Neuronal stem cell (in vitro differentiated cells): Measurements from ENCODE around the gene PDGFC.

ENCODE experiments used
- DNase-seq: peaks from one replicate; pipeline ENCODE4 v3.0.0-alpha.2; 2013; ENCODE audit warnings: low spot score
- H2AFZ ChIP-seq: one replicate; pipeline ENCODE4 v1.6.1; 2013; ENCODE audit warnings: mild to moderate bottlenecking, low read length, inconsistent platforms
- H2AK5ac ChIP-seq: 2 replicates; pipeline ENCODE4 v1.6.1; 2013; ENCODE audit warnings: low read depth, mild to moderate bottlenecking, inconsistent platforms, low read length, moderate library complexity, mixed read lengths
- H2BK120ac ChIP-seq: 2 replicates; pipeline ENCODE4 v1.6.1; 2013; ENCODE audit warnings: low read depth, mild to moderate bottlenecking, inconsistent platforms, low read length, moderate library complexity, mixed read lengths
- H2BK12ac ChIP-seq: one replicate; pipeline ENCODE4 v1.6.1; 2013; ENCODE audit warnings: low read length, inconsistent platforms
- H2BK15ac ChIP-seq: 2 replicates; pipeline ENCODE4 v1.6.1; 2013; ENCODE audit warnings: mild to moderate bottlenecking, low read length, inconsistent platforms, mixed read lengths
- H2BK5ac ChIP-seq: one replicate; pipeline ENCODE4 v1.6.1; 2013; ENCODE audit warnings: inconsistent platforms, mild to moderate bottlenecking, low read length, moderate library complexity
- H3K14ac ChIP-seq: one replicate; pipeline ENCODE4 v1.6.1; 2013; ENCODE audit warnings: low read length, inconsistent platforms
- H3K18ac ChIP-seq: 2 replicates; pipeline ENCODE4 v1.6.1; 2013; ENCODE audit warnings: low read length, inconsistent platforms
- H3K23ac ChIP-seq: 2 replicates; pipeline ENCODE4 v1.6.1; 2013; ENCODE audit warnings: low read depth, mild to moderate bottlenecking, mixed read lengths, low read length, inconsistent platforms; ENCODE audit not compliant: poor library complexity
- H3K27ac ChIP-seq: replicated peaks from 3 replicates; pipeline ENCODE4 v1.5.1; 2013; ENCODE audit warnings: low read length, inconsistent platforms
- H3K27me3 ChIP-seq, 3 experiments: 2 replicates each; pipeline ENCODE4 v1.6.1; 2013; ENCODE audit warnings: low read length in 3 of 3, mild to moderate bottlenecking in 2 of 3, inconsistent platforms in 1 of 3, low read depth in 1 of 3, mixed read lengths in 1 of 3, moderate library complexity in 1 of 3; ENCODE audit not compliant: control insufficient read depth in 3 of 3, insufficient read depth in 3 of 3
- H3K36me3 ChIP-seq, 2 donors: replicated peaks in 1 of 2; 2 replicates each; pipeline ENCODE4 v1.6.1; 2013; ENCODE audit warnings: low read length in 2 of 2; ENCODE audit not compliant: control insufficient read depth in 2 of 2, insufficient read depth in 2 of 2
- H3K4ac ChIP-seq: 2 replicates; pipeline ENCODE4 v1.6.1; 2013; ENCODE audit warnings: inconsistent platforms, mild to moderate bottlenecking, low read length, moderate library complexity
- H3K4me1 ChIP-seq, 2 donors: 1 replicate in 1 of 2; 2 replicates in 1 of 2; pipeline ENCODE4 v1.6.1; 2013; ENCODE audit warnings: low read length in 2 of 2, low read depth in 1 of 2; ENCODE audit not compliant: control insufficient read depth in 2 of 2, insufficient read depth in 1 of 2
- H3K4me2 ChIP-seq: one replicate; pipeline ENCODE4 v1.6.1; 2013; ENCODE audit warnings: mild to moderate bottlenecking, low read length, inconsistent platforms; ENCODE audit not compliant: insufficient read depth, poor library complexity, severe bottlenecking
- H3K4me3 ChIP-seq, 2 donors: 2 replicates each; pipeline ENCODE4 v1.5.1; 2013; ENCODE audit warnings: low read length in 2 of 2, mild to moderate bottlenecking in 2 of 2, inconsistent platforms in 1 of 2, moderate library complexity in 1 of 2
- H3K79me1 ChIP-seq: one replicate; pipeline ENCODE4 v1.6.1; 2013; ENCODE audit warnings: low read depth, mild to moderate bottlenecking, inconsistent platforms, low read length, moderate library complexity
- H3K9ac ChIP-seq: one replicate; pipeline ENCODE4 v1.6.1; 2013; ENCODE audit warnings: mild to moderate bottlenecking, low read depth, low read length, inconsistent platforms; ENCODE audit not compliant: poor library complexity
- H3K9me3 ChIP-seq, 2 donors: replicated peaks in 1 of 2; 2 replicates each; pipeline versions ENCODE3 to v1.6.1; 2013; ENCODE audit warnings: low read length in 2 of 2, mild to moderate bottlenecking in 2 of 2, inconsistent platforms in 1 of 2, low read depth in 1 of 2, mixed read lengths in 1 of 2, moderate library complexity in 1 of 2; ENCODE audit not compliant: control insufficient read depth in 2 of 2, insufficient read depth in 1 of 2
- H4K8ac ChIP-seq: one replicate; pipeline ENCODE4 v1.6.1; 2013; ENCODE audit warnings: low read depth, mild to moderate bottlenecking, inconsistent platforms, low read length, moderate library complexity
- H4K91ac ChIP-seq: one replicate; pipeline ENCODE4 v1.6.1; 2013; ENCODE audit warnings: low read length, low read depth, mild to moderate bottlenecking, inconsistent platforms; ENCODE audit not compliant: poor library complexity
- WGBS, 2 donors: extraction: QIAGEN DNeasy Blood & Tissue Kit; methylation state at CpG; one replicate each; pipeline ENCODE4 v1.1.7; 2013; ENCODE audit warnings: missing lambda C conversion rate in 2 of 2, mixed read lengths in 1 of 2; ENCODE audit not compliant: insufficient read length in 2 of 2, insufficient replicate concordance in 1 of 2; ENCODE audit errors: extremely low coverage in 2 of 2; 5-methylcytosine and 5-hydroxymethylcytosine counted together

The PDGFC gene

DNA sequence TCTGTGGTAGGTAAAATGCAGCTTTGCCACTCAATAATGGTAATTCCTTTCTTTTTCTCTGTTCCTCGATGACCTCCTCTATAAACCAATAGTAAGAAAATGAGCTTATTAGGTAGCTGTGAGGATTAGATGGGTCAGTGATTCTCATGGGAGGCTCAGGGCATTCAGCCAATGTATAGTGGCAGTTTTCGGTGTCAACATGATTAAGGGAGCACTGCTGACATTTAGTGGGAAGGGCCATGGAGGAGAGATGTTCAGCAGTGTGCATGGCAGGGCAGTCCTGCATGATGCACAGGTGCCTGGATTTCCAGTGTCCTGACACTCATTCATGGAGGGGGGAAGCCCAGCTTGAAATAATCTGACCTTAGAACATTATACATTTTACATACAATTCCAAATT lies 232.8 kb downstream of the PDGFC start:
- Histone ChIP-seq H3K4ac (no peak overlapping the region), H2BK120ac (no peak overlapping the region), H2AFZ (no peak overlapping the region), H3K27me3 (no peaks in the 10 kb centered on the region), H3K4me1 (no peaks in the 10 kb centered on the region), H2BK12ac (no peak overlapping the region), H3K36me3 (no peaks in the 10 kb centered on the region), H3K23ac (no peak overlapping the region), H4K91ac (no peak overlapping the region), H4K8ac (no peak overlapping the region), H2AK5ac (no peak overlapping the region), H3K9me3 (peaks cover 3% of the 10 kb centered on the region in 2 donors), H2BK5ac (no peak overlapping the region), H3K18ac (no peak overlapping the region), H3K79me1 (no peaks in the 10 kb centered on the region), H3K14ac (no peak overlapping the region), H3K4me3 (no peak overlapping the region), H3K9ac (no peak overlapping the region), H3K27ac (no peak overlapping the region), H3K4me2 (no peak overlapping the region), H2BK15ac (no peak overlapping the region)
- no peak for DNase-seq
- no CpG with 5 or more reads among the region's 2 CpGs for WGBS, 2 donors

- no peak for DNase-seq
- no peak overlapping the region for H3K4me3 ChIP-seq
- no peaks in the 10 kb centered on the region for H3K36me3 ChIP-seq
- H3K79me1 ChIP-seq: no peaks in the 10 kb centered on the region
- WGBS, 2 donors: no CpG with 5 or more reads among the region's 7 CpGs
- H4K8ac ChIP-seq: no peak overlapping the region
- H3K9ac ChIP-seq: no peak overlapping the region
- H4K91ac ChIP-seq: no peak overlapping the region
- no peaks in the 10 kb centered on the region for H3K4me1 ChIP-seq
- no peak overlapping the region for H2BK5ac ChIP-seq
- H3K18ac ChIP-seq: no peak overlapping the region
- H2AFZ ChIP-seq: no peak overlapping the region
- H2AK5ac ChIP-seq: no peak overlapping the region
- H3K4me2 ChIP-seq: no peak overlapping the region
- peaks cover 9 to 19% of the 10 kb centered on the region in 2 donors for H3K9me3 ChIP-seq
- H2BK120ac ChIP-seq: no peak overlapping the region
- H2BK15ac ChIP-seq: no peak overlapping the region
- H3K4ac ChIP-seq: no peak overlapping the region
- H3K23ac ChIP-seq: no peak overlapping the region
- H3K14ac ChIP-seq: no peak overlapping the region
- H3K27me3 ChIP-seq: no peaks in the 10 kb centered on the region
- H2BK12ac ChIP-seq: no peak overlapping the region
- no peak overlapping the region for H3K27ac ChIP-seq
Measured at GRCh38 chr4:156734965-156735895, 236.4 kb downstream of the PDGFC start.

DNA sequence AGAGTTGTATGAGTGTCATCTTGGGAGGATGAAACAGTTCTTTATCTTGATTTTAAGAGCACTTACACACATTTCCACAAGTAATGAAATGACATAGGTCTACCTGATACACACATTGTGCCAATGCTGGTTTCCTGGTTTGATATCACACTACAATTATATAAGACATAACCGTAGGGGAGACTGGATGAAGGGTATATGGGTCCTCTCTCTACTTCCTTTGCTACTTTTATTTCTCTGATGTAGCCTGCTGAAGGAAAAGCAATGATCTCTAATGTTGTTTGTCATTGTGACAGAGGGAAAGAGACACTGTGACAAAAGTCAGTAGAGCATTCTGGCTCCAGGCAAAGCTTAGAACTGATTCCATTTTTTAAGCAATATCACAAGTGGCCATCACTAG lies 238.0 kb downstream of the PDGFC start:
- Histone ChIP-seq H3K23ac (no peak overlapping the region), H2BK120ac (no peak overlapping the region), H2AK5ac (no peak overlapping the region), H3K4me3 (no peak overlapping the region), H4K8ac (no peak overlapping the region), H2BK12ac (no peak overlapping the region), H2AFZ (no peak overlapping the region), H4K91ac (no peak overlapping the region), H3K14ac (no peak overlapping the region), H2BK5ac (no peak overlapping the region), H3K4me2 (no peak overlapping the region), H3K9me3 (peaks cover 7 to 19% of the 10 kb centered on the region in 2 donors), H3K9ac (no peak overlapping the region), H3K36me3 (no peaks in the 10 kb centered on the region), H3K79me1 (no peaks in the 10 kb centered on the region), H3K18ac (no peak overlapping the region), H3K27ac (no peak overlapping the region), H3K27me3 (no peaks in the 10 kb centered on the region), H3K4ac (no peak overlapping the region), H2BK15ac (no peak overlapping the region), H3K4me1 (no peaks in the 10 kb centered on the region)
- DNase-seq: no peak
- WGBS, 2 donors: no CpG with 5 or more reads among the region's 1 CpG

DNA sequence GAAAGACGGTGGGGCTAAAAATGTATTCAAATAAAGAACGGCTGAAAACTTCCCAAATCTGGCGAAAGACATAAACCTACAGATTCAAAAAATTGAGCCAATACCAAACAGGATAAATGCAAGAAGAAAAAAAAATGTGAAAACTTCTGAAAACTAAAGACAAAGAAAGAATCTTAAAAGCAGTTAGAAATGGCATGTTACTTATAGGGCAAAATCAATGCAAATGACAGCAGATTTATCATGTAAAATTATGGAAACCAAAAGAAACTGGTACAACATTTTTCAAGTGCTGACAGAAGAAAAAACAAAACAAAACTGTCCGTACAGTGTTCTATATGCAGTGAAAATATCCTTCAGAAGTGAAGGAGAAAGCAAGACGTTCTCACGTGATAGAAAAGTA lies 239.0 kb downstream of the PDGFC start:
- no peak overlapping the region for H4K8ac ChIP-seq
- H3K23ac ChIP-seq: no peak overlapping the region
- H3K27me3 ChIP-seq: no peaks in the 10 kb centered on the region
- H2AFZ ChIP-seq: no peak overlapping the region
- no peak overlapping the region for H3K4me3 ChIP-seq
- H4K91ac ChIP-seq: no peak overlapping the region
- no peak overlapping the region for H3K9ac ChIP-seq
- no peak for DNase-seq
- no peak overlapping the region for H2BK12ac ChIP-seq
- H3K4me2 ChIP-seq: no peak overlapping the region
- H3K9me3 ChIP-seq: peaks cover 6 to 16% of the 10 kb centered on the region in 2 donors
- no peaks in the 10 kb centered on the region for H3K36me3 ChIP-seq
- H3K4me1 ChIP-seq: no peaks in the 10 kb centered on the region
- no peak overlapping the region for H2BK120ac ChIP-seq
- H3K79me1 ChIP-seq: no peaks in the 10 kb centered on the region
- no peak overlapping the region for H3K4ac ChIP-seq
- no peak overlapping the region for H2BK15ac ChIP-seq
- no CpG with 5 or more reads among the region's 6 CpGs for whole genome bisulfite sequencing, 2 donors
- no peak overlapping the region for H3K27ac ChIP-seq
- H2AK5ac ChIP-seq: no peak overlapping the region
- H3K14ac ChIP-seq: no peak overlapping the region
- H2BK5ac ChIP-seq: no peak overlapping the region
- no peak overlapping the region for H3K18ac ChIP-seq
